HG03521 (cell line): ENCODE measurements around the gene NLGN1.
"Not testable (repeated sequence)": the region's sequence is repeated elsewhere in the genome, so short reads cannot be mapped to it uniquely, and the experiment has no call there.

Source experiments
- ATAC-seq: cut with Tn5 transposase; IDR thresholded peaks from one replicate; pipeline ENCODE4 v1.9.1; 2021; ENCODE audit warnings: mild to moderate bottlenecking, moderate library complexity; ENCODE audit not compliant: unreplicated experiment

NLGN1 gene

DNA sequence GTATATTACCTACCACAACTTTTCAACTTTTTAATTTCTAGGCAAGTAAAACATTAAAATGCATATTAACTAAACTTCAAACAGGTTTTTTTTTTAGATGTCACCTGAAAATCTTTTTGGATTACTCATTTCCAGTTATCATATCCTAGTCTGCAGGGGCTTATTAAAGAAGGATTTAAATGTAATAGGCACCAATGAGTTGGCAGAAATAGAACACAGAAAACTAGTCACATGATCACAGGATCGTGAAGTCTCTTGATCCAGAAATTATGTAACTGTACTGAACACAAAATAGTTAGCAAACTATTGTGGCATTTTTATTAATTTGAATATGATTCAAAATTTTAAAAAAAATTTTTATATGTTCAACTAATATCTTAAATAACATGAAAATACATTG is 807.2 kb downstream of the NLGN1 start:
- no peak for ATAC-seq

DNA sequence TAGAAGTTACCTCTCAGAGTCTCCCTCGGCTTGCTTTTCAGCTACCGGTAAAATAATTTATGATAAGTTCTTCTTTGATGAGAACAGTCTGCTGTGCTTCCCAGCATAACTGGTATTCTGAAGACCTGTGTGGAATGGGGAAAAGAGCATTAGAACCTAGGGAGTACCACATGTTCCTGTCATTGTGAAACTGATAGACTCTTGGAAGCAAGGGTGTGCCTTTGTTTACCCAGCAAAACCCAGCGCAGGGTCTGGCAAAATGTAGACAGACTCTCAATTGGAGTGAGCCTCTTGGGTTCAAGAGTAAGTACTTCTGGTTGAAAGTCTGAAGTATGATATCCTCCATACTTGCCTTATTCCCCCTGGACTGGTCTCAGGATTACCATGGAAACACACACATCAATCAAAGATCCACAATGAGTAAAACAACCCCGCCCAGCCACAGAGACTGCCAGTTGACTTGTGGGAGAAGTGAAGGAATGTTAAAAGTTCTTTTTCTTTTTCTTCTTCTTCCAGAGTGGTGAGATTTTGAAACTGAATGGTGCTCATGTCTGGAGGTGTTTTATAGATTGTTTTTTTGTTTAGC is 809.2 kb downstream of the NLGN1 start:
- no peak for ATAC-seq

DNA sequence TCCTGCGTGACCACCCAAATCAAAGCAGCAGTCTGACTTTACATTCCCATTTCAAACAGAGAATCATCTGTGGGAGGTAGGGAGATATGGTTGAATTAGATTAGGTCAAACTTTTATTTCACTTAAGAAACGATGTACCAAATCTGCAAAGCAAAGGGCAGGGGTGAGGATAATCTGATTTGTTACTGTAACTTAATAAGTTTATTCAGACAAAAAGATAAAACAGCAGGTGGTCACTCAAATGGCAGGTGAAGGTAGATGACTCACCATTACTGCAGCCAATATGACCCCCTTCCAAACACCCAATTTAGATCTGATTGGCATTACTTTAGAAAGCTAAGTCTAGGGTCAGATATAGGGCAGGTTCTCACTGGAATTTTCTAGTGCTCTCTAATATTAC is 810.6 kb downstream of the NLGN1 start:
- ATAC-seq = no peak

DNA sequence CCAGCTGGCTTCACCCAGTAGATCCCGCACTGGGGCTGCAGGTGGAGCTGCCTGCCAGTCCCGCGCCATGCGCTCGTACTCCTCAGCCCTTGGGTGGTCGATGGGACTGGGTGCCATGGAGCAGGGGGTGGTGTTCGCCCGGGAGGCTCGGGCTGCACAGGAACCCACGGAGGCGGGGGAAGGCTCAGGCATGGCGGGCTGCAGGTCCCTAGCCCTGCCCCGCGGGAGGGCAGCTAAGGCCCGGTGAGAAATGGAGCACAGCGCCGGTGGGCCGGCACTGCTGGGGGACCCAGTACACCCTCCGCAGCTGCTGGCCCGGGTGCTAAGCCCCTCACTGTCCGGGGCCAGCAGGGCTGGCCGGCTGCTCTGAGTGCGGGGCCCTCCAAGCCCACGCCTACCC is 814.4 kb downstream of the NLGN1 start:
- not testable (repeated sequence) for ATAC-seq

DNA sequence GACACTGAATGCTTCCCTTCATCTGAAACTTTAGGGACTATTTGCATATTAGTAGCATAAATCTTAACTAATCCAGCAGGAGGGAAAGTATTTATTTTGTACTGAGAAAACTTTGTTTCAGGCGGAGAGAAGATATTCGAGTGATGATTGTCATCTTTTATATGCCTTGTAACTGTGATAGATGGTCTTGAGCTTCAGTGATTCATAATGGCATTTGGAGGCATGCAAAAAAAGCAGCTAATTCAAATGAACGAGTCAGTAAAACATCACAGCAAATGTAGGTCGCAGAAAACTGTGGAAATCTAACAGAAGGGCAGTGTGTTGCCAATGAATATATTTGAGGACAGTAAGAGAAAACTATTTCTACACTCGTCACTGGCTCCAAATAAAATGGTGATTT is 817.9 kb downstream of the NLGN1 start:
- ATAC-seq = no peak

DNA sequence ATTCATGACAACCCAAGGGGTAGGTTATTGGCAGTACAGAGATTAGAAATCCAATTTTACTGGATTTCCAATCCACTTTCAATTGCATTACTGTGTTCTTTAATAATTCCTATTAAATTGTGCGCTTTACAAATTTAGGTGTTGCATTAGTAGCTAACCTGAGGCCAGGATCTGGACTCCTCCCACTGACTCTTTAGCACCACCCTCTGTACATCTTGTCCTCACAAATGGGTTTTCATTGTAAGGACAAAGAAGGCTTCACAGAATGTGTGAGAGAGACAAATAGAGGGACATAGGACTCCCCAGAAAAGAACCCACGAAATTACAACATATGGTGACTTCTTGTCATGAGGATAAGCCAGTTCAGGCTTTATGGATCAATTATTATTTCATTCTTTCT is 818.5 kb downstream of the NLGN1 start:
- no peak for ATAC-seq

DNA sequence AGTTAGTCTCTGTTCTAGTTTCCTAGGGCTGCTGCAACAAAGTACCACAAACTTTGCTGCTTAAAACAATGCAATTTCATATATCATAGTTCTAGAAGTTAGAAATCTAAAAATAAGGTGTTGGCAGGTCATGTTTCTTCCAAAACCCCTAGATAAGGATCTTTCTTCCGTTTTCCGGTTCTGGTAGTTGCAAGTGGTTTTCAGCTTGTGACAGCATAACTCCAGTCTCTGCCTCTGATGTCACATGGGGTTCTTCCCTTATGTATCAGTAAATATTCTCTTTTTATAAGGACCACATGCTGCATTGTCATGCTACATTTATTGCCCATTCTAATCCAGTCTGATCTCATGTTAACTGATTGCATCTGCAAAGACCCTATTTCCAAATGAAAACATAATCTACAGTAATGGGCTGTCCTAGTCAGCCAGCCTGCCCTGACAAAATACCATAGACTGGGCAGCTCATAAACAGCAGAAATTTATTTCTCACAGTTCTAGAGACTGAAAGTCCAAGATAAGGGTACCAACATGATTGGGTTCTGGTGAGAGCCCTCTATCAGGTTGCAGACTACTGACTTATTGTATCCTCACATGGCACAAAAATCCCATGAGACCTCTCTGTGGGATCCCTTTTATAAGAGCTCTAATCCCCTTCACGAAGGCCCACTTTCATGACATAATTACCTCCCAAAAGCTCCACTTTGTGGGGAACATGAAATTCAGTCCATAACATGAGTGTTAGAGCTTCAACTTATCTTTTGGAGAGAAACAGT is 819.6 kb downstream of the NLGN1 start:
- ATAC-seq = no peak

DNA sequence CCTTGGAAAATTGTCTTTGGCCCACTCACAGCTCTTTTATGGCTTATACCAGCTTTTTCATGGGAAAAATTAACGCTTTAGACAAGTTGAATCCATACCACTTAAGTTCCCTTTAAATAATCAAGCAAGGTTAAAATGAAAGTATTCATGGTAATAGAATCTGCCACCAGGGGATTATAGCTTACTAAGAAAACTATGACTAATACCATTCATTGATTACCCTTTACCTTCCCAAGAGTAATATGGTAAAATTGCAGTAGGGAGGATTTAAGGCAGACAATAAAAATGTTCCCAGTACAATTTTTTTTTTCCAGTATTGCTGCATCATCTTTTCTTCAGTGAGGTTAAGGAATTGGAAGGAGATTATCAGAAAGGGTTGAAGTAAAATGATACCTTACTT is 820.5 kb downstream of the NLGN1 start:
- no peak for ATAC-seq

DNA sequence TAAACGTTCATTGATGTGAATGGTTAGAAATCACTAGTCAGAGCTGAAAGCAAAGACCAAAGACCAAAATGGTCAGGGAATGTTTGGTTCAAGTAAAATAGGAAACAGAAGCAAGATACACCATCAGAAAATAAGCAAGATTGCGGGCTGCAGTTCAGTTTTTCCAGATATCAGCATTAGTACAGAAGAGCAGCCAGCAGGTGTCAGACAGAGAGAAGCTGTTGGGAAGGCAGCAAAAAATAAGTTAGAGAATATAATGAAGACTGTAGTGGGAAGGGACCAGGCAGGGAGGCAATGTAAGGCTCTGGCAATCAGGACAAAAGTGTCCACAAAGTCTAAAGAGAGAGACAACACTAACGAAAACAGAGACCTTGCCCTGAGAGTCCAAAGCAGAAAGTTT is 822.2 kb downstream of the NLGN1 start:
- ATAC-seq = no peak

DNA sequence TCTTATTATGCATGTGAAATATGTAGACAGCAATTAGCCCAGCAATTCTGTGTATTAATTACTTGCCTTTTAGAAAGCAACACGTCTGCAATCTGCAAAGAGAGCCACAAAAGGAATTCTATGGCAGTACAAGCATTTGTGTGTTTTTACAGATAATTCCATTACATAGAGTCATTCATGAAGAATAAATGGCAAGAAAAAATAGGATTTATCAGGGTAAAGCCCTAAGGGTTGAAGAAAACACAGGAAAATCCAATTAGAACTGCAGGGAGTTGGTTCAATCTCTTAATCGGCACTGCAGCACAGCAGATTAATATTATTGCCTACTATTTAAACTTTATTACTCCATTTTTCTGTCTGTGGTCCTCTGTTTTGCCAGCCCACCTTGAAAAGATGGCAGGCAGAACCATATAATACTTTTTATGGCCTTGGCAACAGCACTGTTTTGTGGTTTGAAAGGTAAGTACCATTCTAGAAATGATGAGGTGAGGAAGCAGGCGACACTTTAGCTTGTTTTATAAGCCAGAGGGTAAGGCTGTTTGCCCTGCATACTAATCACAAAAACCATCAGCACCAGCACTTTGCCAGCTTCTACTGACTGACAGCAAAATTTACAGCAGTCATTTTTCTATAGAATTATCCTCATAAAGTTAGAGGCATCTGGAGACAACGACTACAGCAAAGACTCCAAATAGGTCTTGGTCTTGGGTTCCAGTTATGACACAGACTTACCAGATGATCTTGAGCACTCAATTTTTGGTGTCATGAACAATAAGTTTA is 823.4 kb downstream of the NLGN1 start:
- no peak for ATAC-seq

DNA sequence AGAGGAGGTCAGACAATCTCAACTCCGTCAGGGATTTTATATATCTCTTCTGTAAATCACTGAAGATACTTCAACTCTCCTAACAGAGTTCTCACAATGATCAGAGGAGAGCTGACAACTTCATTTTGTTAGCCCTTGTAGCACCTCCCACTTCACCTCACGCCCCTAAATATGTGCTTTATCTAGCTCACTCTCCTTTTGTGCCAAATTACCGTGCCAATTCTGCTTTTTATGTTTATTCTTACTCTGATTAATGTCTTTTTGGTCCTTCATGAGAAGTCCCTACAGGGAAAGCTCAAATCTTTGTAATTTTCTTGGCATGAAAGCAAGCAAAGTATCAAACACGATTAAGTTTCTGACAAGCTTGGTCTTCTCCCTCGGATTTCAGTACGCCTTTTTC is 825.5 kb downstream of the NLGN1 start:
- no peak for ATAC-seq

DNA sequence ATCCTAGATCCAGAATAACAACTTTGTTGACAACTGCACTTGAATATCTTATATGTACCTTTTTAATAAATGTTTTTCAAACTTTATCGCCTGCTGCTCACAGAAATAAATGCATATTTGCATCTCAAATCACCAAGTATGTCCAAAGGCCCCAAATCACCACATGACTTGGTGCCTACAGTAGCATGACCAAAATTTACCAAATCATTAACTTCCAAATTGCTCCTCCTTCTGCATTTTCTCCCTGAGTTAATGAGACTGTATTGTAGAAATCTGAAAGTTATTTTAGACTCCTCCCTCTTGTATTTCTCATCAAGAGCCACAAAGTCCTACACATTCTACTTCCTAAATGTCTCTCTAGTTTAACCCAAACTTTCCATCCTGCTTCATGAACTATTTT is 826.1 kb downstream of the NLGN1 start:
- no peak for ATAC-seq

DNA sequence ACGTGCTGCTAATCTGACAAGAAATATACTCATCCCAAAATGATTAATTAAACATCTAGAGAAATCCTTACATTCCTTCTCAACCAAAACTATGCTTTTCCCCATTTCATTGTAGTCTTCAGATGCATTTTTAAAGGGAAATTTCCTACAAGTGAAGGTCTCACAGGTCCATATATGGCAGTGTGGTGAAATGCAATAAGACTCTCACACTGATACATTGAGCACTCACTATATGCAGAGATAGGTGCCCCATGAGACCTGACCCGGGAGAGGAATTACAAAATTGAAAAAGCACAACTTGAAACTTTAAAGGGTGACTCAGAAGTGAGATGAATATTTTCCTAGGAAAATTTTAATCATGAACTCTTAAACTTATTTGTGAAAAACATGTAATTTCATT is 832.4 kb downstream of the NLGN1 start:
- ATAC-seq = no peak

DNA sequence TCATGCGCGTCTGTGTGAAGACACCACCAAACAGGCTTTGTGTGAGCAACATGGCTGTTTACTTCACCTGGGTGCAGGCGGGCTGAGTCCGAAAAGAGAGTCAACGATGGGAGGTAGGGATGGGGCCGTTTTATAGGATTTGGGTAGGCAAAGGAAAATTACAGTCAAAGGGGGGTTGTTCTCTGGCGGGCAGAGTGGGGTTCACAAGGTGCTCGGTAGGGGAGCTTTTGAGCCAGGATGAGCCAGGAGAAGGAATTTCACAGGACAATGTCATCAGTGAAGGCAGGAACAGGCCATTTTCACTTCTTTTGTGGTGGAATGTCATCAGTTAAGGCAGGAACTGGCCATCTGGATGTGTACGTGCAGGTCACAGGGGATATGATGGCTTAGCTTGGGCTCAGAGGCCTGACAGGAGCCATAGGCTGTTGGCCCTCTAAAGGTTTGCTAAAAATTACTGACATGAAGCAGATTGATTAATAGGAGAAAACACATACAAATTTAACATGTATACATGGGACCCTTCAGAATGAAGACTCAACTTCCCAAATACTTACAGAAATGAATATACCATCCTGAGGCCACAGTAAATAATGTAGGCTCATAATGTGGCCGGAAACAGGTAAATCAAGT is 834.6 kb downstream of the NLGN1 start:
- ATAC-seq = not testable (repeated sequence)

DNA sequence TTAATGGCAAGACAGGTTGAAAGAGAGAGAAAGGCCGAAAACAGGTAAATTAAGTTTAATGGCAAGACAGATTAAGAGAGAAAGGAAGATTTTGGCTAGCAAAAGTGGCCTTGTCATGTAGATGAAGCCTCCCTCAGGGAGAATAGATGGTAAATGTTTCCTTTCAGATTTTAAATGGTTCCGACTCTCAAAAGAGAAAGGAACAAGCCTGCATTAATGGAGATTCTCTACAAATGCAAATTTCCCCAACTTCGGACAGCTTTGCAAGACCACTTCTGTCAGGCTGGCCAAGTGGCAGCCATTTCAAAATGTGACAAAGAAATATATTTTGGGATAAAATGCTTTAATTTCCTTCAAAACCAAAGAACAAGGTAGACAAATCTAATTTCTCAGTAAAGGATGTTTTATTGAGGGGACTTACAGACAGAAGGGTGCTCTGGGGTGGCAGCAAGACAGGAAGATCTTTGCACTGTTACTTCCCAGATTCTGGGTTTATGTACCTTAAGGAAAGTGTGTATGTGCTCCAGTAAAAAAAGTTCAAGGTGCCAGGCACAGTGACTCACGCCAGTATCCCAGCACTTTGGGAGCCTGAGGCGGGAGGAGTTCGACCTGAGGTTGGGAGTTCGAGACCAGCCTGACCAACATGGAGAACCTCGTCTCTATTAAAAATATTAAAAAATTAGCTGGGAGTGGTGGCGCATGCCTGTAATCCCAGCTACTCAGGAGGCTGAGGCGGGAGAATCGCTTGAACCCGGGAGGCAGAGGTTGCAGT is 835.3 kb downstream of the NLGN1 start:
- no peak for ATAC-seq

DNA sequence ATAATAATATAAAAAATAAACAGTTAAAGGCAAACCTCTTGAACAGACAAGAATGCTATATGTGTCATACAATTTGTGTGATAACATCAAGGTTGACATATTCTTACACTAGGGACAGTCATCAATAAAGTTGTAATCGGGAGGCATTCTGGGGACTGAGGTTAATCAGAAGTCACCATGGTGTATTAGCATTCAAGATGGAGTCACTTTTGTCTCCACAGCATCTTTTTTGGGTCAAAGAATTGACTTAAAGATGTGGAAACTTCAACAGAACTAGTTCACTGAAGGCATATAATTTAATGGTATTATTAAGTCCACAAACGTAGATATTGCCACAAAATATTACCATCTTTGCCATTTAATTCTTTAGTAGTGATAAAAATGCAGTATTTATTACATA is 836.0 kb downstream of the NLGN1 start:
- no peak for ATAC-seq

DNA sequence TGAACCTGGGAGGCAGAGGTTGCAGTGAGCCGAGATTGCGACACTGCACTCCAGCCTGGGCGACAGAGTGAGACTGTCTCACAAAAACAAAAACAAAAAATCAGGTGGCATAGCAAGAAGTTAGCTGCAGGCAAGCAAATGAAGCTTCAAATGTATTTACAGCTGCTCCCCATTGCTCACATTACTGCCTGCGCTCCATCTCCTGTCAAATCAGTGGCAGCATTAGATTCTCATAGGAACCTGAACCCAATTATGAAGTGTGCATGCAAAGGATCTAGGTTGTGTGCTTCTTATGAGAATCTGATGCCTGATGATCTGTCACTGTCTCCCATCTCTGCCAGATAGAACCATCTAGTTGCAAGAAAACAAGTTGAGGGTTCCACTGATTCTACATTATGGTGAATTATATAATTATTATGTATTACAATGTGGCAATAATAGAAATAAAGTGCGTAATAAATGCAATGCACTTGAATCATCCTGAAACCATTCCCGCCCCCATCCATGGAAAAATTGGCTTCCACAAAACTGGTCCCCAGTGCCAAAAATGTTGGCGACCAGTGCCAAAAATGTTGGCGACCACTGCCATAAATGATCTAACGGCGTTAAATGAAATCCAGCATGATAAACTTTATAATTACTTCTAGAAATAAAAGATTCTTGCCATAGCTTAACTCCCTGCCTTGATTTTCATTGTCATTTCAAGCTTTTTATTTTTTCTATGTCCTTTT is 844.9 kb downstream of the NLGN1 start:
- no peak for ATAC-seq

DNA sequence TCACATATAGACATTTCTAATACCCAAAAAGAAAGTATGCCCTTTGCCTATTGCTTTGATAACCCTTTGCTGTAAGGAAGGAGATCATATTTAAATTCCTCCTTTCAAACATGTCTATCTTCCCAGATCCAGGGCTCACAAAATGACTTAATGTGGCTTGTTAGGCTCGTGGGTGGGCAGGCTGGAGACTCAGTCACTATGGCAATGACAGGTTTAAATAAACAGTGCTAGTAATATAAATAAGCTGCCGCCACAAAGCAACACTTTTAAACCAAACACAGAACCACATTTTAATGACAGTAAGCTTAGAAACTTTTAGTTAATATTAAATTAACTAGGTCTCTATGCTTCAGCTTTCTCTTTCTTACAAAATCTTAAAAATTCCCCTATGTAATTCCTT is 845.6 kb downstream of the NLGN1 start:
- ATAC-seq = no peak

DNA sequence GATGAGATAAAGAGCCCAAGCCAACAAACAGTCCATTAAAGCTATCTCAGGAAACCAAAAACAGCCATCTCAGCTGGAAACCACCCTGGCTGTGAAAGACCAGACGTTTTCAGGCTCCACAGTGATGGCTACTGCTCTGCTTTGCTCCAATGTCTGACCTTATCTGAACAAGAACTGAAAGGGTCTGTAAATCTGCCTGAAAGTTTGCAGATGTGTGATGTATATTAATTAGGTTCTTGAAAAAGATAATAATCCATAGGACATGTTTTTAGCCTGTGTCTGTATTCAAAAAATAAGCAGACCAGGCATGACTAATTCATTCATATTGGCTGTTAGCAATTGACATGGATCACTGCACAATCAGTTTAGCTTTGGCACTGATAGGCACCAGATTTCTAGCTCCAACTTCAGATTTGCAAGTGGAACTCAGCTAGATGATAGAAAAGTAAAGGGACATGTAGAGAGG is 850.2 kb downstream of the NLGN1 start:
- no peak for ATAC-seq

DNA sequence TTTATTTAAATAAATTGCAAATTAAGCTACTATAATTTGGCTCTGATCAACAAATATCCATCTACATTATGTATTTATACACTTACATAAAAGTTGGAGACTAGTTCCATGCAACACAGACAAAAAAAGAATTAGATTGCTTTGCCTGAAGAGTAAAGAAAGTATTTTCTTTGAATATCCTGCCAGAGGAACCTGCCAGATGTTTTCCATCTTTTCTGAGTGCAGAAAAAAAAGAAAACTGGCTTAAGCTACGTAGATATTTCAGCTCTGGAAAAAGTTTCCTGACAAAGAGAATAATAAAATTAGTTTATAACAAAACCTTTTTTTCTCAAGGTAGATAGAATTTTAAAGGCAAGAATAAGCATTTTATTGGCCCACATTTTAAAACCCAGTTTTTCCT is 854.1 kb downstream of the NLGN1 start:
- no peak for ATAC-seq
